Epidermal melanocyte (primary cell): ENCODE results near the gene RBM19.
"Not testable (repeated sequence)": the region's sequence is repeated elsewhere in the genome, so short reads cannot be mapped to it uniquely, and the experiment has no call there.

ENCODE experiments used
- DNase-seq: peaks from one replicate; pipeline ENCODE4 v3.0.0; 2011; ENCODE audit warnings: low spot score; ENCODE audit not compliant: insufficient read length

Gene RBM19, protein sequence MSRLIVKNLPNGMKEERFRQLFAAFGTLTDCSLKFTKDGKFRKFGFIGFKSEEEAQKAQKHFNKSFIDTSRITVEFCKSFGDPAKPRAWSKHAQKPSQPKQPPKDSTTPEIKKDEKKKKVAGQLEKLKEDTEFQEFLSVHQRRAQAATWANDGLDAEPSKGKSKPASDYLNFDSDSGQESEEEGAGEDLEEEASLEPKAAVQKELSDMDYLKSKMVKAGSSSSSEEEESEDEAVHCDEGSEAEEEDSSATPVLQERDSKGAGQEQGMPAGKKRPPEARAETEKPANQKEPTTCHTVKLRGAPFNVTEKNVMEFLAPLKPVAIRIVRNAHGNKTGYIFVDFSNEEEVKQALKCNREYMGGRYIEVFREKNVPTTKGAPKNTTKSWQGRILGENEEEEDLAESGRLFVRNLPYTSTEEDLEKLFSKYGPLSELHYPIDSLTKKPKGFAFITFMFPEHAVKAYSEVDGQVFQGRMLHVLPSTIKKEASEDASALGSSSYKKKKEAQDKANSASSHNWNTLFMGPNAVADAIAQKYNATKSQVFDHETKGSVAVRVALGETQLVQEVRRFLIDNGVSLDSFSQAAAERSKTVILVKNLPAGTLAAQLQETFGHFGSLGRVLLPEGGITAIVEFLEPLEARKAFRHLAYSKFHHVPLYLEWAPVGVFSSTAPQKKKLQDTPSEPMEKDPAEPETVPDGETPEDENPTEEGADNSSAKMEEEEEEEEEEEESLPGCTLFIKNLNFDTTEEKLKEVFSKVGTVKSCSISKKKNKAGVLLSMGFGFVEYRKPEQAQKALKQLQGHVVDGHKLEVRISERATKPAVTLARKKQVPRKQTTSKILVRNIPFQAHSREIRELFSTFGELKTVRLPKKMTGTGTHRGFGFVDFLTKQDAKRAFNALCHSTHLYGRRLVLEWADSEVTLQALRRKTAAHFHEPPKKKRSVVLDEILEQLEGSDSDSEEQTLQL

DNA sequence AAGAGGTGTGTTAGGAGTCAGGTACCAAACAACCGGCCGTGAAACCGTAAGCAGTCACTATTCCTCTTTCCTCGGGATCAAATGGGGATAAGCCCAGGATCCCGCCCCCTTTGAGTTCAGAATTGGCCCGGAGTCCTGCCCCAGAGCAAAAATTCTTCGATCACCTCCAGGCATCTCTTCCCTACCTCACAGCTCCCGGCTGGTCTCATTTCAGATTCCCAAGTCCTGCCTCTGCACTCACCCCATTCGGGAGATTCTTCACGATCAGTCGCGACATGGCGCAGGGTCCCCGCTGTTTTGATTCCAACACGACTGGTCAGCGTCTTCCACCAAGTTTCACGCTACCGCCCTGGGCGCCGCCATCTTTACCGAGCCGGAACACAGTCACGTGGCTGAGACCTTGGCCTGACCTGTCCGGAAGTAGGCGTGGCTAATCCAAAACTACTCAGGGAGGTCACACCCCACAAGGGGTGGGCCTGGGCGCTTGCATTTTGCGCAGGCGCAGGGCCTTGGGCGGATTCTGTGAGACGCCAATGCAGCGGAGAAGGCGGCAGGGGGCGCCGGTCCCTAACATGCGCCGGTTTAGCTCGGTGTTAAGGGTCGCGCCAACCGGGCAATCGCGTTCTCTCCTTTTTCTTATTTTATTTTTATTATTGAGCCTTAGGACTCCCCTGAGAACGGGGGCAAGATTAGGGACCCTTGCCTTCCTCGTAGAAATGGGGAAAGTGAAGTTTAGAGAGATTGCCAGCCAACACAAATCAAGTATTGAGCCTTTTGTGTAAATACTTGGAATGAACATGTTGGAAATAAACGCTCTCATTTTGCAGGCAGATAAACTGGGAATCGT is at the start of gene RBM19:
TSS of gene RBM19 (minus strand) at position 375 of the 847 bp plus-strand sequence. CDS start at position 277, 98 bp downstream.
- peak; percentile 98 for DNase-seq

DNA sequence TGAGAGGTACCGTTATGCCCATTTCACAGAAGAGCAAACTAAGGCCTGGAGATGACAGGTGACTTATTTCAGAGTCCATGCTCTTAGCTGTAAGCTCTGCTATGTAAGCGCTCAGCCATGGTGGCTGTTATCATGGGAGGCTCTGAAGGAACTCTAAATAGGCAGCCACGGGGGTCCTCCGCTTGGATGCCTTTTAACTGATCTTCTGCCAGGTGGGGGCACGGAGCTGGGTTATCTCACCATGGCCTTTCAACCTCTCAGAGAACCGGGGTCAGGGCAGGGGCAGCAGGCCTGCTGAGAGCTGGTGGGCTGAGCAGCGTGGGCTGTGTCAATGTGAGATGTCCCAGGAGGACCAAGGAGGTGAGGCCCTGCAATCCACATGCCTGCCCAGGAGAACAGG is 49.7 kb upstream of the RBM19 start:
- no peak for DNase-seq

- no peak for DNase-seq
Observed at GRCh38 chr12:114013575-114014345, 47.6 kb upstream of the RBM19 start.

DNA sequence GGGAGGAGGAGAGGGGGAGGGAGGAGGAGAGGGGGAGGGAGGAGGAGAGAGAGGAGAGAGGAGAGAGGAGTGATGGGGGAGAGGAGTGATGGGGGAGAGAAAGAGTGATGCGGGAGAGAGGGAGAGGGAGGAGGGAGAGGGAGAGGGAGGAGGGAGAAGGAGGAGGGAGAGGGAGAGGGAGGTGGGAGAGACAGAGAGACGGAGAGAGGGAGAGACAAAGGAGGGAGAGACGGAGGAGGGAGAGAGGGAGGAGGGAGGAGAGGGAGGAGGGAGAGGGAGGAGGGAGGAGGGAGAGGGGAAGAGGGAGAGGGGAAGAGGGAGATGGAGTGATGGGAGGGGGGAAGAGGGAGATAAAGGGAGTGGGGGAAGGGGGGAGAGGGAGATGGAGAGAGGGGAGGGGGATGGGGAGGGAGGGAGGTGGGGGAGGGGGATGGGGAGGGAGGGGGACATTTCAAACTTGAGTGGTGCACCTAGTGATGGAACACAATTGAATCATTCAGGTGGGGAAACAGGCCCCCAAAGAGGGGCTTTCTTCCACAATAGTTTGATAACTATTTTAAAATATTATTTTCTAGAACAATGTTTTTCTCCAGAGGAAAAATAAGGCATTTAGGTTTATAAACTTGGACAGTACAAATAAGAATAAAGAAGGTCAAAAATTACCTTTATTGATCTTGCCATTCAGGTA is 46.8 kb upstream of the RBM19 start:
- DNase-seq = no peak

GRCh38 chr12:114011711-114012110 is 45.6 kb upstream of the RBM19 start:
- no peak for DNase-seq

- no peak for DNase-seq
Observed at GRCh38 chr12:114006482-114007425, 40.6 kb upstream of the RBM19 start.

DNA sequence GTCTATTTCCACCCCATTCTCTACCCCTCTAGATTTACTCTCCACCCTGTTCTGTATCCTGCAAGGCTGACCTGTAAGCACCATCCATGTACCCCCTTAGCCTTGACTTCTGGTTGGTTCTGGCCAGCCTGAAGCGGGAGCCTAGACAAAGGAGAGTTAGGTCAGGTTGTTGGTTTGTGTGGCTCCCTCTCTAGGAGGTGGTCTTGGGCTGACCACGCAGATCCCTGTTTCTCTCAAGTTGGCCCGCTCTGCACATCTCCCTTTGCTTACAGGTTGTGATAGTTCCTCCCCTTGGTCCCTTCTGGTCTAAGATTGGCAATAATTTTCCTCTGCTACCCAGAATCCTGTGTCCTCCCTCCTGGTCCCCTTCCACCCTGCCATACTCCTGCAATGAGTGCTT is 38.3 kb upstream of the RBM19 start:
- DNase-seq = no peak

- no peak for DNase-seq
Observed at GRCh38 chr12:114003286-114003685, 37.2 kb upstream of the RBM19 start.

GRCh38 chr12:114001511-114002340 is 35.6 kb upstream of the RBM19 start:
- DNase-seq = no peak

- no peak for DNase-seq
Observed at GRCh38 chr12:114000861-114001260, 34.7 kb upstream of the RBM19 start.

DNA sequence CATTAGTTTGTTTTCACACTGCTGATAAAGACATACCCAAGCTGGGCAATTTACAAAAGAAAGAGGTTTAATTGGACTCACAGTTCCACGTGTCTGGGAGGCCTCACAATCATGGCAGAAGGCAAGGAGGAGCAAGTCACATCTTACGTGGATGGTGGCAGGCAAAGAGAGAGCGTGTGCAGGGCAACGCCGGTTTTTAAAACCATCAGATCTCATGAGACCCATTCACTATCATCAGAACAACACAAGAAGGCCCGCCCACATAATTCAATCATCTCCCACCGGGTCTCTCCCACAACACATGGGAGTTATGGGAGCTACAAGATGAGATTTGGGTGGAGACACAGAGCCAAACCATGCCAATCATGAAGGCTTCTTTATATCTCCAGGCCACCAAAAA is 34.1 kb upstream of the RBM19 start:
- DNase-seq = not testable (repeated sequence)

DNA sequence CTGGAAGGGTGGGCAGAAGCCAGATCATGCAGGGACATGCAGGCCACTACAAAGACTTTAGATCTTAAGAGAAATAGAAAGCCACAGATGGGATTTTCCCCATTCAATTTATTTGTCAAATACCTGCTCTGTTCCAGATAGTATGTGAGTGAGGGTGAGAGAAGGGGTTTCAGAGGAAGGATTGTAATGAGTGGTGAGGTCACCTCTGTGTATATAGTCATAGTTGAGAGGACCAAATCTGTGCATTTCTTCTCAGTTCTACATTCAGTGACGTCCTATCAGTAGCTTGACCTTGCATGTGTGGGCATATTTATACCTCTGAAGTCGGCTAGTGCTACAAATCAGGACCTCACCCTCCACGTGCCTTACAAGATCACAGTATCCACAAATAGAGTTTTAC is 31.2 kb upstream of the RBM19 start:
- no peak for DNase-seq

GRCh38 chr12:113996026-113996425 is 29.9 kb upstream of the RBM19 start:
- no peak for DNase-seq

DNA sequence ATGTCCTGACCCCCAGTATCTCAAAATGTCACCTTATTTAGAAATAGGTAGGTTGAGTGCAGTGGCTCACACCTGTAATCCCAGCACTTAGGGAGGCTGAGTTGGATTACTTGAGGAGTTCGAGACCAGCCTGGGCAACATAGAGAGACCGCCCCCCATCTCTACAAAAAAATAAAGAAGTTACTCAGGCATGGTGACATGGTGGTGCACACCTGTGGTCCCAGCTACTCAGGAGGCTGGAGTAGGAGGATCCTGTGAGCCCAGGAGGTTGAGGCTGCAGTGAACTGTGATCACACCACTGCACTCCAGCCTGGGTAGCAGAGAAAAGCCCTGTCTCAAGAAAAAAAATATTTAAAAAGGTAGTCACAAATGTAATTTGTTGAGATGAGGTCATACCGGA is 27.9 kb upstream of the RBM19 start:
- no peak for DNase-seq

DNA sequence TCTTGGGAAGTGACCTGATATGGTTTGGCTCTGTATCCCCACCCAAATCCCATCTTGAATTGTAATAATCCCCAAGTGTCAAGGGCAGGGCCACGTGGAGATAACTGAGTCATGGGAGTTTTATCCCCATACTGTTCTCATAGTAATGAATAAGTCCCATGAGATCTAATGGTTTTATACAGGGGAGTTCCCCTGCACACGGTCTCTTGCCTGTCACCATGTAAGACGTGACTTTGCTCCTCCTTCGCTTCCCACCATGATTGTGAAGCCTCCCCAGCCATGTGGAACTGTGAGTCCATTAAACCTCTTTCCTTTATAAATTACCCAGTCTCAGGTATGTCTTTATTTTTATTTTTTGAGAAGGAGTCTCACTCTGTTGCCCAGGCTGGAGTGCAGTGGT is 26.6 kb upstream of the RBM19 start:
- not testable (repeated sequence) for DNase-seq

- DNase-seq = no peak
Observed at GRCh38 chr12:113991224-113992044, 25.3 kb upstream of the RBM19 start.
